ENCODE measurements around the gene TMEM205.
"Not testable (repeated sequence)": the region's sequence is repeated elsewhere in the genome, so short reads cannot be mapped to it uniquely, and the experiment has no call there.

The TMEM205 gene

DNA sequence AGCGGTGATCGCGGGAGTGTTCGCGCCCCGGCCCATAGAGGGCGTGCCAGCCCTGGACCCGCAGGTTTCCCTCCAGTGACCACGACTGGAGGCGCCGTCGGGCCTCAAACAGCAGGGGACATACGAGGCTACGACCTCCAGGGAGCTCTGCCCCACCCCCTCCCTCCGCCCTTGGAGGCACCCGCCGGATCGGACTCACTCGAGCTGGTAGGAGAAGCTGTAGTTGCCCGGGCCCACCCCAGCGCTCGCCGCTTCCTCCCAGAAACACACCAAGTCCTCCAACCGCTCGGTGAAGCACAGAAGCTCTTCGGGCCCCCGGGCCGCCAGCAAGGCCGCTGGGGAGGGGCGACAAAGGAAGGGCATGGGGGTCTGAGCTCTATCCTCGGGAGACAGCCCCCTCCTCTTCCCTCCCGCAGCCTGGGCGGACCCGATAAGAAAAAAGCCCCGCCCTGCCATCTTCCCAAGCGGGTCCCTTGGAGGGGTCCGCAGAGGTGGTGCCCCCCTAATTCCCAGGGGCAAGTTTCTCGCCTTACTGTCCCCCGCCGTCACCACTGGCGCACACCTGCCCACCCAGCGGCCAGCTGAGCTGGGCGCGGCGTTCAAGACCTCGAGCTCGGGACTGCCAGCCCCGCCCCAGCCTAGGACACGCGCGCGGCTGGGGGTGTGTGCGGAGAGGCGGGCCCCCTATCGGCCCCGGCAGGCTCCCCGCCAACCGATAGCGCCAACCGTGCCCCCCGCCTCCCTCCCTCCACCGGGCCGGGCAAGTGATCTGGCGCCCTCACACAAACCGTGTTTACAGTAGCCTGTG is 37.0 kb upstream of the TMEM205 start:
- in situ Hi-C loops (cut with HindIII; ENCODE audit: low sequenced_read_pairs): no loop called here
- no peak for DNase-seq (ENCODE audit: low read depth, low spot score)
- peak; percentile 65 for TF ChIP-seq CTCF (IDR thresholded peaks at IDR 0.05; ENCODE audit: low read depth, low read length)
- H3K4me3 ChIP-seq (ENCODE audit: low read depth, low read length): peak overlapping the region; percentile 2

DNA sequence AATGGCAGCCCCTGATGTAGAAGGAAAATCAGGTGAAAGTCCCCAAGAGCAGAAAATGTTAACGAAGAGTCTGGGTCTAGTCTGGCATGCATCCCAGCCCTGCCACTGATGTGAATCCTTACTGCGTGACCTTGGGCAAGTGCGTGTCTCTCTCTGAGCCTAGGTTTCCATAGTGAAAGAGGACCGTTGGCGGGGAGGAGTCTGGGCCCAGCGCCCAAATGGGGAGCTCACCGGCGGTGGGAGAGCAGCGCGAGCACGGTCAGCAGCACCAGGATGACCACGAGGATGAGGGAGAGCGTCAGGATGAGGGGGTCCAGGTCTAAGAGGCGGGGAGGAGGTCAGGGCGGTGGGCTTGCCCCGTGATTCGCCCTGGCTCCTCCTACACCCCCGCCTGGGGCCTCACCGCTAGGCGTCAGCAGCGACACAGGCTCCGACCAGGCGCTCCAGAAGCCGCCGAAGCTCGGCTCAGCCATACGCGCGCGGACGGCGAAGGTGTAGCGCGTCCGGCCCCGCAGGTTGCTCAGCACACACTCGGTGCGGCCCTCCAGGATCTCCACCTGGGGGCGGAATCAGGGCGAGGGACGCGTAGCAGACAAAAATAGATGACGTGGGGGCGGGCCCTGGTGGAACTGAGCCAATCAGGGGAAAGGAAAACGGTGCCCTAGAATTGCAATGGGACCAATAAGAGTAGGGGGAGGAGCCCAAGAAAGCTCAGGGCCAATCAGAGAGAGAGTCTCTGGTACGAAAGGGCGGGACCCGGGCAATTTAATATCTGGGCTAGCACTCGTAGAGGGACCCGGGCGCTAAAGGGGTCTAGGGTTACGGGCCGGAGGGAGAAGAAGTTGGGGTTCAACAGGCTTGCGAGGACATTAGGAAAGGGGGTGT is 34.8 kb upstream of the TMEM205 start:
- TF ChIP-seq CTCF (IDR thresholded peaks at IDR 0.05; ENCODE audit: low read depth, low read length): peak; percentile 80
- peak overlapping the region; percentile 66 for H3K4me3 ChIP-seq (ENCODE audit: low read depth, low read length)
- DNase-seq (ENCODE audit: low read depth, low spot score): peak; percentile 94
- in situ Hi-C loops (cut with HindIII; ENCODE audit: low sequenced_read_pairs): no loop called here

- no peak for DNase-seq (ENCODE audit: low read depth, low spot score)
- no peak for TF ChIP-seq CTCF (IDR thresholded peaks at IDR 0.05; ENCODE audit: low read depth, low read length)
- H3K4me3 ChIP-seq (ENCODE audit: low read depth, low read length): no peak overlapping the region
- in situ Hi-C loops (cut with HindIII; ENCODE audit: low sequenced_read_pairs): no loop called here
Observed at GRCh38 chr19:11379857-11380350, 33.8 kb upstream of the TMEM205 start.

DNA sequence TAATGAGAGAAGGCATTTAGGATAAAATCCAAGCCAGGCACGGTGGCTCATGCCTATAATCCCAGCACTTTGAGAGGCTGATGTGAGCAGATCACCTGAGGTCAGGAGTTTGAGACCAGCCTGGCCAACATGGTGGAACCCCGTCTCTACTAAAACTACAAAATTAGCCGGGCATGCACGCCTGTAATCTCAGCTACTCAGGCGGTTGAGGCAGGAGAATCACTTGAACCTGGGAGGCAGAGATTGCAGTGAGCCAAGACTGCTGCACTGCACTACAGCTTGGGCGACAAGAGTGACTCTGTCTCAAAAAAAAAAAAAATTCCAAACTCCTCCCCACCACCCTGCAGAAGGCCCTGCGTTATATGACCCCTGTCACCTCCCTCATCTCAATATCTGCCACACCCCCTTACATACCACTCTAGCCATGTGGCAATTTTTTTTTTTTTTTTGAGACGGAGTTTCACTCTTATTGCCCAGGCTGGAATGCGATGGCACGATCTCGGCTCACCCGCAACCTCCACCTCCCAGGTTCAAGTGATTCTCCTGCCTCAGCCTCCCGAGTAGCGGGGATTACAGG is 33.3 kb upstream of the TMEM205 start:
- in situ Hi-C loops (cut with HindIII; ENCODE audit: low sequenced_read_pairs); H3K4me3 ChIP-seq (ENCODE audit: low read depth, low read length); DNase-seq (ENCODE audit: low read depth, low spot score): not testable (repeated sequence)

- TF ChIP-seq CTCF (IDR thresholded peaks at IDR 0.05; ENCODE audit: low read depth, low read length): peak; percentile 51
- no peak overlapping the region for H3K4me3 ChIP-seq (ENCODE audit: low read depth, low read length)
- peak; percentile 85 for DNase-seq (ENCODE audit: low read depth, low spot score)
- in situ Hi-C loops (cut with HindIII; ENCODE audit: low sequenced_read_pairs): no loop called here
Observed at GRCh38 chr19:11378319-11379189, 32.5 kb upstream of the TMEM205 start.

- no peak for DNase-seq (ENCODE audit: low read depth, low spot score)
- no peak overlapping the region for H3K4me3 ChIP-seq (ENCODE audit: low read depth, low read length)
- in situ Hi-C loops (cut with HindIII; ENCODE audit: low sequenced_read_pairs): no loop called here
Observed at GRCh38 chr19:11377756-11378155, 31.7 kb upstream of the TMEM205 start.

More at GRCh38 chr19:11377756-11378155, 31.7 kb upstream of the TMEM205 start:
- TF ChIP-seq CTCF (IDR thresholded peaks at IDR 0.05; ENCODE audit: low read depth, low read length): no peak

Measured in astrocyte of the spinal cord (primary cell).